A549 (cell line): Measurements from ENCODE around the gene MINAR1. TPM values are rescaled to one million over a fixed set of nuclear protein-coding genes. Genes with fewer than 3 reads are reported as not detected.

Source experiments
- ATAC-seq, 2 experiments: fragments of 200-7000 bp in 1 of 2; fragments of >200 bp in 1 of 2; cut with Nextera tagmentation in 1 of 2; cut with Tn5 transposase in 1 of 2; 3 replicates each; pipeline versions ENCODE4 v1.8.0 to v1.9.1; 2018 to 2020; ENCODE audit warnings: mild to moderate bottlenecking in 1 of 2, moderate library complexity in 1 of 2
- CTCF ChIA-PET: fragments of 300-600 bp; sonication (Branson Sonifier 250); formaldehyde crosslinking; extraction: SDS; loops from one replicate; lab custom pipeline; 2021; ENCODE audit warnings: antibody characterized with exemption, inconsistent platforms; lab: Yijun Ruan, JAX
- POLR2A ChIA-PET: fragments of 350-600 bp; formaldehyde crosslinking; extraction: SDS; loops from one replicate; lab custom pipeline; 2021; ENCODE audit warnings: antibody characterized with exemption, inconsistent platforms; lab: Yijun Ruan, JAX
- DNase-seq, 2 experiments: peaks; one replicate each; pipeline versions ENCODE4 v3.0.0 to v3.0.0-alpha.2; 2011 to 2016; ENCODE audit warnings: low read depth in 1 of 2, low spot score in 1 of 2
- FAIRE-seq: peaks from 2 replicates; lab custom pipeline; 2011; peaks lifted over from hg19 to GRCh38; lab: Jason Lieb, UNC
- H3K27ac ChIP-seq, 2 experiments: fragments of >200 bp; sonication (Bioruptor Twin); formaldehyde crosslinking; 3 replicates each; pipeline ENCODE4 v1.5.1; 2016 to 2017
- H3K4me1 ChIP-seq: fragments of >200 bp; sonication (Bioruptor Twin); formaldehyde crosslinking; 3 replicates; pipeline ENCODE4 v1.6.1; 2016
- H3K4me2 ChIP-seq: fragments of >200 bp; sonication (Bioruptor Twin); formaldehyde crosslinking; 3 replicates; pipeline ENCODE4 v1.6.1; 2016
- H3K4me3 ChIP-seq: fragments of >200 bp; sonication (Bioruptor Twin); formaldehyde crosslinking; 3 replicates; pipeline ENCODE4 v1.5.1; 2016
- H3K9me3 ChIP-seq: fragments of >200 bp; sonication (Bioruptor Twin); formaldehyde crosslinking; 3 replicates; pipeline ENCODE4 v1.6.1; 2016
- ATOH8 ChIP-seq: fragments of 250-450 bp; sonication (Bioruptor Pico); IDR thresholded peaks from 2 replicates; pipeline ENCODE4 v1.5.0; 2020; ENCODE audit warnings: low read depth, mild to moderate bottlenecking, moderate library complexity
- CEBPB ChIP-seq, 2 experiments: fragments of >200 bp in 1 of 2; sonication (Bioruptor Twin) in 1 of 2; formaldehyde crosslinking in 1 of 2; IDR thresholded peaks; 2 replicates each; pipeline ENCODE4 v1.6.1; 2012 to 2016
- CHD2 ChIP-seq: fragments of 150-350 bp; IDR thresholded peaks from 2 replicates; pipeline ENCODE4 v1.6.1; 2014; ENCODE audit warnings: low read length; ENCODE audit not compliant: partially characterized antibody
- CHD4 ChIP-seq: fragments of 200-600 bp; sonication (generic); IDR thresholded peaks from 2 replicates; pipeline ENCODE4 v1.6.1; 2016; ENCODE audit warnings: antibody characterized with exemption, mild to moderate bottlenecking, borderline replicate concordance
- EHF ChIP-seq: fragments of 250-450 bp; sonication (Bioruptor Pico); IDR thresholded peaks from 2 replicates; pipeline ENCODE4 v1.5.0; 2020; ENCODE audit warnings: mild to moderate bottlenecking
- FOXS1 ChIP-seq: fragments of 250-450 bp; sonication (Bioruptor Pico); IDR thresholded peaks from 2 replicates; pipeline ENCODE4 v1.5.0; 2020; ENCODE audit warnings: mild to moderate bottlenecking, moderate library complexity
- HES2 ChIP-seq: fragments of >200 bp; sonication (Bioruptor Twin); formaldehyde crosslinking; IDR thresholded peaks from 2 replicates; pipeline ENCODE4 v1.6.1; 2016
- HEYL ChIP-seq: fragments of 250-450 bp; sonication (Bioruptor Pico); IDR thresholded peaks from 2 replicates; pipeline ENCODE4 v1.8.0; 2021; ENCODE audit warnings: mild to moderate bottlenecking, moderate library complexity
- JUN ChIP-seq, 2 experiments: fragments of >200 bp; sonication (Bioruptor Twin); formaldehyde crosslinking; IDR thresholded peaks; 2 replicates in 1 of 2; 3 replicates in 1 of 2; pipeline ENCODE4 v1.6.1; 2016 to 2017
- KDM1A ChIP-seq: fragments of 200-600 bp; sonication (generic); IDR thresholded peaks from 2 replicates; pipeline ENCODE4 v1.6.1; 2016; ENCODE audit warnings: low read depth, mild to moderate bottlenecking
- MAZ ChIP-seq: fragments of 150-350 bp; IDR thresholded peaks from 2 replicates; pipeline ENCODE4 v1.6.1; 2014; ENCODE audit warnings: antibody characterized with exemption, low read depth, low read length, borderline replicate concordance
- PBX3 ChIP-seq: IDR thresholded peaks from 2 replicates; pipeline ENCODE4 v1.6.1; 2012
- POLR2A ChIP-seq: IDR thresholded peaks from 2 replicates; pipeline ENCODE4 v1.6.1; 2012; ENCODE audit warnings: mild to moderate bottlenecking, low read length
- RAD21 ChIP-seq, 2 experiments: fragments of >200 bp in 1 of 2; sonication (Bioruptor Twin) in 1 of 2; formaldehyde crosslinking in 1 of 2; IDR thresholded peaks in 1 of 2; conservative IDR thresholded peaks in 1 of 2; 2 replicates in 1 of 2; 3 replicates in 1 of 2; pipeline ENCODE4 v1.6.1; 2012 to 2018; ENCODE audit warnings: inconsistent platforms in 1 of 2
- RARB ChIP-seq: fragments of 250-450 bp; sonication (Bioruptor Pico); IDR thresholded peaks from 2 replicates; pipeline ENCODE4 v1.8.0; 2021; ENCODE audit warnings: mild to moderate bottlenecking, moderate library complexity
- RNF2 ChIP-seq: fragments of 200-600 bp; sonication (generic); IDR thresholded peaks from 2 replicates; pipeline ENCODE4 v1.6.1; 2016; ENCODE audit warnings: low read depth, mild to moderate bottlenecking, antibody characterized with exemption, moderate library complexity, borderline replicate concordance
- USF2 ChIP-seq: fragments of 450-650 bp; IDR thresholded peaks from 2 replicates; pipeline ENCODE4 v1.6.1; 2014; ENCODE audit warnings: antibody characterized with exemption
- ZC3H11A ChIP-seq: fragments of 450-650 bp; IDR thresholded peaks from 2 replicates; pipeline ENCODE4 v1.6.1; 2014; ENCODE audit warnings: antibody characterized with exemption, mild to moderate bottlenecking
- WGBS: methylation state at CpG from one replicate; pipeline ENCODE4 v1.1.6; 2017; ENCODE audit errors: missing lambda C conversion rate; 5-methylcytosine and 5-hydroxymethylcytosine counted together
- polyA plus RNA-seq, 4 experiments: library from polyadenylated mRNA; depleted of rRNA in 3 of 4; stranded (reverse); fragments of >200 nt; fragmentation: RNase III in 1 of 4; extraction: RNeasy Plus Mini Kit Qiagen cat#74134 plus additional on column Dnase treatment in 1 of 4; gene quantifications; 2 replicates in 3 of 4; 3 replicates in 1 of 4; pipeline ENCODE4 v1.2.3, GENCODE V29; 2011 to 2017

MINAR1 gene
- polyA plus RNA-seq, 2 of the 4 experiments (the other 2 are of a cell fraction) = 0.87 to 0.88 TPM

- ATAC-seq (no peak), DNase-seq (no peak), FAIRE-seq (peak; percentile 93)
- WGBS = 64% methylated on average over 4 of the region's 4 CpGs
- no peak overlapping the region for H3K27ac ChIP-seq
- ChIA-PET CTCF (interaction anchor here (0.6 to 1.8 kb wide), 2 partner anchors 74 to 116 kb away, joined by 3 to 6 read pairs; no protein-coding TSS in a partner anchor), POLR2A (no interaction called here)
- H3K4me1 ChIP-seq = no peaks in the 10 kb centered on the region
- H3K9me3 ChIP-seq = no peaks in the 10 kb centered on the region
- TF ChIP-seq HEYL (CRISPR knock-in tag) = no peak
- TF ChIP-seq EHF (CRISPR knock-in tag) = no peak
- no peak for TF ChIP-seq PBX3
- H3K4me2 ChIP-seq = no peak overlapping the region
- H3K4me3 ChIP-seq = no peak overlapping the region
These were observed 23.2 kb downstream of the MINAR1 start for GRCh38 chr15:79455361-79455760.

- no peak for TF ChIP-seq RARB (CRISPR knock-in tag)
- CTCF ChIA-PET = interaction anchor here (0.5 to 1.8 kb wide), 4 partner anchors 15 to 116 kb away, joined by 3 to 6 read pairs (median 4); partner anchors contain the start of gene MINAR1
These were observed 23.8 kb downstream of the MINAR1 start for GRCh38 chr15:79455943-79456342.

GRCh38 chr15:79458491-79458890 lies 26.4 kb downstream of the MINAR1 start:
- FAIRE-seq (no peak), ATAC-seq (no peak), DNase-seq (no peak)
- no peaks in the 10 kb centered on the region for H3K4me1 ChIP-seq
- 53% methylated on average over 6 of the region's 6 CpGs for WGBS
- TF ChIP-seq RAD21 (conservative IDR thresholded peaks at IDR 0.05 in 1 of 2, IDR thresholded peaks at IDR 0.05 in 1 of 2) = no peak
- TF ChIP-seq JUN (IDR thresholded peaks at IDR 0.05) = no peak
- no peak for TF ChIP-seq ATOH8 (CRISPR knock-in tag)
- TF ChIP-seq CEBPB (IDR thresholded peaks at IDR 0.05) = no peak
- TF ChIP-seq POLR2A = no peak
- no peak for TF ChIP-seq MAZ
- no peak for TF ChIP-seq RNF2
- TF ChIP-seq KDM1A = no peak
- TF ChIP-seq EHF (CRISPR knock-in tag) = no peak
- no peak for TF ChIP-seq USF2
- TF ChIP-seq FOXS1 (CRISPR knock-in tag) = no peak
- TF ChIP-seq CHD2 = no peak
- no peak for TF ChIP-seq HES2
- TF ChIP-seq ZC3H11A = no peak
- ChIA-PET CTCF (no interaction called here), POLR2A (no interaction called here)
- no peak overlapping the region for H3K4me2 ChIP-seq
- H3K27ac ChIP-seq = no peak overlapping the region
- H3K9me3 ChIP-seq = no peaks in the 10 kb centered on the region
- no peak overlapping the region for H3K4me3 ChIP-seq

More at GRCh38 chr15:79455943-79456342, 23.8 kb downstream of the MINAR1 start:
- DNase-seq (no peak), ATAC-seq (no peak), FAIRE-seq (no peak)
- no peak overlapping the region for H3K4me2 ChIP-seq
- H3K4me3 ChIP-seq = no peak overlapping the region
- POLR2A ChIA-PET = no interaction called here
- no peak overlapping the region for H3K27ac ChIP-seq
- 68% methylated on average over 6 of the region's 6 CpGs for WGBS
- no peaks in the 10 kb centered on the region for H3K9me3 ChIP-seq
- H3K4me1 ChIP-seq = no peaks in the 10 kb centered on the region

GRCh38 chr15:79459666-79460065 lies 27.5 kb downstream of the MINAR1 start:
- DNase-seq = no peak
- TF ChIP-seq CHD4 = no peak
- Histone ChIP-seq H3K4me2 (no peak overlapping the region), H3K27ac (no peak overlapping the region), H3K4me3 (no peak overlapping the region), H3K4me1 (no peaks in the 10 kb centered on the region), H3K9me3 (no peaks in the 10 kb centered on the region)
- 75% methylated on average over 1 of the region's 1 CpG for WGBS
- CTCF ChIA-PET = interaction anchor here (1.0 to 1.5 kb wide), 3 partner anchors 9 to 78 kb away, joined by 3 to 5 read pairs (median 5); no protein-coding TSS in a partner anchor
- no peak for ATAC-seq
- FAIRE-seq = no peak
- POLR2A ChIA-PET = no interaction called here
